ENCODE results near the gene CIPC.

CIPC gene

GRCh38 chr14:77098529-77099353, 683 bp downstream of the CIPC start:
- H3K9me3 ChIP-seq (ENCODE audit: insufficient read depth, low read length, severe bottlenecking) = no peaks in the 10 kb centered on the region
- peak overlapping the region; percentile 70 for H3K9ac ChIP-seq (ENCODE audit: low read depth, low read length)
- peaks cover 28% of the 10 kb centered on the region for H3K4me1 ChIP-seq (ENCODE audit: insufficient read depth, low read length)
- H3K4me2 ChIP-seq (ENCODE audit: insufficient read depth, low read length) = peak overlapping the region; percentile 89
- peak overlapping the region; percentile 99 for H2AFZ ChIP-seq (ENCODE audit: low read depth, low read length)
- DNase-seq (peak; percentile 31), ATAC-seq (ENCODE audit: insufficient read depth, low read depth) (no peak)
- no peaks in the 10 kb centered on the region for H4K20me1 ChIP-seq (ENCODE audit: insufficient read depth, low read length)
- no peaks in the 10 kb centered on the region for H3K27me3 ChIP-seq (ENCODE audit: insufficient read depth, low read length, poor library complexity)
- TF ChIP-seq EZH2 (IDR thresholded peaks at IDR 0.05; ENCODE audit: borderline replicate concordance, low read depth, low read length, severe bottlenecking) (no peak), CTCF (IDR thresholded peaks at IDR 0.05; ENCODE audit: borderline replicate concordance, extremely low read depth, low read length, poor library complexity, severe bottlenecking) (no peak)
- H3K79me2 ChIP-seq (ENCODE audit: insufficient read depth, low read length) = peaks cover 52% of the 10 kb centered on the region
- peak overlapping the region; percentile 79 to 98 for H3K4me3 ChIP-seq (ENCODE audit: low read depth in 1 of 2, low read length in 2 of 2)
- peak overlapping the region; percentile 90 for H3K27ac ChIP-seq (ENCODE audit: low read length)
- no peaks in the 10 kb centered on the region for H3K36me3 ChIP-seq (ENCODE audit: insufficient read depth, low read length)

- peak overlapping the region in 1 of 2 experiments; percentile 98; a peak in 2 of 4 replicates for H3K4me3 ChIP-seq (ENCODE audit: low read depth in 1 of 2, low read length in 2 of 2)
- peak overlapping the region; percentile 89 for H3K4me2 ChIP-seq (ENCODE audit: insufficient read depth, low read length)
- H3K36me3 ChIP-seq (ENCODE audit: insufficient read depth, low read length) = no peaks in the 10 kb centered on the region
- DNase-seq = no peak
- H2AFZ ChIP-seq (ENCODE audit: low read depth, low read length) = no peak overlapping the region
- TF ChIP-seq CTCF (IDR thresholded peaks at IDR 0.05; ENCODE audit: borderline replicate concordance, extremely low read depth, low read length, poor library complexity, severe bottlenecking) (no peak), EZH2 (IDR thresholded peaks at IDR 0.05; ENCODE audit: borderline replicate concordance, low read depth, low read length, severe bottlenecking) (no peak)
- H3K9ac ChIP-seq (ENCODE audit: low read depth, low read length) = peak overlapping the region; percentile 70
- H3K4me1 ChIP-seq (ENCODE audit: insufficient read depth, low read length) = peaks cover 28% of the 10 kb centered on the region
- no peaks in the 10 kb centered on the region for H3K27me3 ChIP-seq (ENCODE audit: insufficient read depth, low read length, poor library complexity)
- peak overlapping the region; percentile 90; the same call in 1 of the 2 replicates for H3K27ac ChIP-seq (ENCODE audit: low read length)
- H3K79me2 ChIP-seq (ENCODE audit: insufficient read depth, low read length) = peaks cover 59% of the 10 kb centered on the region
- no peaks in the 10 kb centered on the region for H4K20me1 ChIP-seq (ENCODE audit: insufficient read depth, low read length)
- no peaks in the 10 kb centered on the region for H3K9me3 ChIP-seq (ENCODE audit: insufficient read depth, low read length, severe bottlenecking)
- ATAC-seq (ENCODE audit: insufficient read depth, low read depth) = no peak
Measured at GRCh38 chr14:77099425-77100167, 1.5 kb downstream of the CIPC start.

- Histone ChIP-seq H3K27ac (ENCODE audit: low read length) (no peak overlapping the region), H3K4me1 (ENCODE audit: insufficient read depth, low read length) (peaks cover 28% of the 10 kb centered on the region), H3K9me3 (ENCODE audit: insufficient read depth, low read length, severe bottlenecking) (no peaks in the 10 kb centered on the region), H3K36me3 (ENCODE audit: insufficient read depth, low read length) (peaks cover 5% of the 10 kb centered on the region; the same call in 1 of the 2 replicates), H2AFZ (ENCODE audit: low read depth, low read length) (no peak overlapping the region), H3K79me2 (ENCODE audit: insufficient read depth, low read length) (peaks cover 59% of the 10 kb centered on the region), H3K4me3 (ENCODE audit: low read depth in 1 of 2, low read length in 2 of 2) (no peak overlapping the region), H3K9ac (ENCODE audit: low read depth, low read length) (no peak overlapping the region), H3K4me2 (ENCODE audit: insufficient read depth, low read length) (no peak overlapping the region), H3K27me3 (ENCODE audit: insufficient read depth, low read length, poor library complexity) (no peaks in the 10 kb centered on the region), H4K20me1 (ENCODE audit: insufficient read depth, low read length) (no peaks in the 10 kb centered on the region)
- TF ChIP-seq CTCF (IDR thresholded peaks at IDR 0.05; ENCODE audit: borderline replicate concordance, extremely low read depth, low read length, poor library complexity, severe bottlenecking) (no peak), EZH2 (IDR thresholded peaks at IDR 0.05; ENCODE audit: borderline replicate concordance, low read depth, low read length, severe bottlenecking) (no peak)
- ATAC-seq (ENCODE audit: insufficient read depth, low read depth) = no peak
- DNase-seq = no peak
Measured at GRCh38 chr14:77100961-77101360, 2.9 kb downstream of the CIPC start.
